AG09319 (cell line): ENCODE data around the gene DDX59.

Experiments used
- DNase-seq: peaks from one replicate; pipeline ENCODE4 v3.0.0-alpha.2; 2010; ENCODE audit warnings: low read depth; ENCODE audit errors: extremely low read depth
- TF ChIP-seq, protein P1 (sequence below): IDR thresholded peaks from 2 replicates; pipeline ENCODE4 v1.5.1; 2011; ENCODE audit warnings: low read depth, mild to moderate bottlenecking, inconsistent platforms, low read length, moderate library complexity

Gene DDX59

DNA sequence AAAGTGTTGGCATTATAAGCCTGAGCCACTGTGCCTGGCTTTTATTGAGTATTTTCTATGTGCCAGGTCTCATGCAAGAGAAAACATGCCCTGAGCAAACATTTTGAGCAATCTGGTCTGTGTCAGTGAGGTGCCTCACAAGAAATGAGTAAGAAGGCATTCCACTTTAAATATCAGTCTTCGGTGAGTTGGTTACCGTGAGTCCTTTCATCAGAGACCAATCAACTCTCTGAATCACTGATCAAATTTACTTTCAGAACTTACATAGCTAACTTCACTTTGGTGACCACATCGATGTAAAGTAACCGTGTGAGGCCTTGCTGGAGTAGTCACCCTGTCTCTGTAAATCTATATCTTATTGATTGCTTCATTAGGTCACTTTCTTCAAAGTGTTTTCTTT is 14.3 kb upstream of the DDX59 start:
- no peak for DNase-seq
- TF ChIP-seq, protein P1, sequence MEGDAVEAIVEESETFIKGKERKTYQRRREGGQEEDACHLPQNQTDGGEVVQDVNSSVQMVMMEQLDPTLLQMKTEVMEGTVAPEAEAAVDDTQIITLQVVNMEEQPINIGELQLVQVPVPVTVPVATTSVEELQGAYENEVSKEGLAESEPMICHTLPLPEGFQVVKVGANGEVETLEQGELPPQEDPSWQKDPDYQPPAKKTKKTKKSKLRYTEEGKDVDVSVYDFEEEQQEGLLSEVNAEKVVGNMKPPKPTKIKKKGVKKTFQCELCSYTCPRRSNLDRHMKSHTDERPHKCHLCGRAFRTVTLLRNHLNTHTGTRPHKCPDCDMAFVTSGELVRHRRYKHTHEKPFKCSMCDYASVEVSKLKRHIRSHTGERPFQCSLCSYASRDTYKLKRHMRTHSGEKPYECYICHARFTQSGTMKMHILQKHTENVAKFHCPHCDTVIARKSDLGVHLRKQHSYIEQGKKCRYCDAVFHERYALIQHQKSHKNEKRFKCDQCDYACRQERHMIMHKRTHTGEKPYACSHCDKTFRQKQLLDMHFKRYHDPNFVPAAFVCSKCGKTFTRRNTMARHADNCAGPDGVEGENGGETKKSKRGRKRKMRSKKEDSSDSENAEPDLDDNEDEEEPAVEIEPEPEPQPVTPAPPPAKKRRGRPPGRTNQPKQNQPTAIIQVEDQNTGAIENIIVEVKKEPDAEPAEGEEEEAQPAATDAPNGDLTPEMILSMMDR = no peak

DNA sequence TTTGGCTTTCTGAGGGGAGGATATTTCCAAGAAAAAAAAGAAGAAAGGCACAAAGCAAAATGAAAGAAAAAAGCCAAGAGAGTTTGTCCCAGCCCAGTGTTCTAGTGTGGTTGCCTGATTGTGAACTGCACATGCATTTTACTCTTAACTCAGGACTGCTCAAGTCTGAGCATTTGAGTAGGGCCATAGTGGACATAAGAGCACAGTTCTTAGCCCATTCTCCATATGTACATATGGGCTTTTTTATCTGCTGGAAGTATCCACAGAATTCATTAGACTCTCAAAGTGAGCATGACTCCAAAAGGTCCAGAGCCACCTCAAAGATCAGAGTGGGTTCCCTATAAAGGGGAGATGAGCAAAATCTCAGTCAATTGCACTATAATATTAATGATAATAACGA is 13.6 kb upstream of the DDX59 start:
- no peak for DNase-seq
- TF ChIP-seq, protein P1 = no peak

DNA sequence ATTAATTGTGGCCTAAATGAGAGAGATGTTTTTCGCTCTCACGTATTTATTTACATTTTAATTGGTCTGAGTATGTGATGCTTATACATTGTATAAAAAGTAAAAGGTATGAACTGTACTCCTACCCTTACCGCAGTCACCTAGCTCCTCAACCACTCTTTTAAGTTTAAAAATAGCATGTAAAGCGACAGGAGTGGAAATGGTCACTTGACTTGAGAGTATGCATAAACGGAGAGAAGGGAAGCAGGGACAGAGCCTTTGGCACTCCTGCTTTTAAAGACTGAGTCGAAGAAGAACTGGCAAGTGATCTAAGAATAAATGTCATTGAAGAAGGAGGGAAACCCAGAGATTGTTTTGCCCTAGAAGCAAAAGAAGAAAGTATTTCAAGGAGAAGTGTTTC is 11.5 kb upstream of the DDX59 start:
- TF ChIP-seq, protein P1 = no peak
- no peak for DNase-seq

DNA sequence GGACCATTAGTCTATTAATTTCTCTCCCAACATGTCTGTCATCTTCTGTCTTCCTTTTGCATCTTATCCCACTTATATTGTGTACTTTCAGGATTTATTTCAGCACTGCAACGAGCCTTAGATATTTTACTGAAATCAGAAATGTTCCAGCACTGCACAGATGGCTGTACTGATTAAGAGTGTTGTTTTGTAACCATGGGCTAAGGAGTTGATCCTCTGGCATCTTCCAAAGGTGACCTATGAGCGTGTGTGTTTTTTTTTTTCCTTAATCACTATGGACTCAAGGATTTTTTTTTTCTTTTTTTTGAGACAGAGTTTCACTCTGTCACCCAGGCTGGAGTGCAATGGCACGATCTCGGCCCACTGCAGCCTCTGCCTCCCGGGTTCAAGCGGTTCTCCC is 7.1 kb upstream of the DDX59 start:
- TF ChIP-seq, protein P1 = no peak
- DNase-seq = no peak

DNA sequence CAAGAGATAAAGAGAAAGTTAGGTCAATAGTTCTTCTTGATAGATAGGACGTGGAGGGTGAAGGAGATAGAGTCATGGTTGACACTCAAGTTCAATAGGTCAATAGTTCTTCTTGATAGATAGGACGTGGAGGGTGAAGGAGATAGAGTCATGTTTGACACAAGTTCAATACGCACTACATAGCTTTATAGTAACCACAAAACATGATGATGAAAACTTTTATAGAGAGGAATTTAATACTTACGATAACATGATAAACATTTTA is 5.8 kb upstream of the DDX59 start:
- TF ChIP-seq, protein P1 = no peak
- DNase-seq = no peak

DNA sequence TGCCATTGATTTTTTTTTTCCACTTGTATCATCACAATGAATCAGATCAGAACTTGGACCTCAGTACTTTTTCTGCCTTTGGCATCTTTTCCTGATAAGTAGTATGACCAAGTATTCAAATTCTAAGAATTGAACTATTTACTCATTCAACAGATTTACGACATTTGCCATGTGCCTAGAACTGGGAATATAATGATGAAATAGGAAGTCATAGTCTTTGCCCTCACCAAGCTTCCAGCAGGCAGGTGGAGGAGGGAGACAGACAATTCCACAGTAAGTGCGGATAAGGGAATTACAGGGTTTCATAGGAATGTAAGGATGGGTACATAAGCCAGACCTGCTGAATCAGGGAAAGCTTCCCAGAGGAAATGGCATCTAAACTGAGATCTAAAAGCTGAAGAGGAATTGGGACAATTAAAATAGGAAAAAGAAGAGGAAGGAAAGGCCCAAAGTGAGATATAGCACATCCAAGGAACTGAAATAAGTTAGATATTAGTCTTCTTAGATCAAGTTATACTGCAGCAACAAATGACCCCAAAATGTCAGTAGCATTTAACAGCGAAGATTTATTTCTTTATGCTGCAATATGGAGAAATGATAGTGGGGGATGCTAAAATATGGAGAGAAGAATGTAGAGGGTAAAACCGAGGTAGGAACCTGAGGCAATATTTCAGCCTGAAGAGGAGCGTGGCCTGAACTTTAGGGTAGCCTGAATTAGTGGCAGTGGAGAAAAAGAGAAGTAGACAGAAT is 5.3 kb upstream of the DDX59 start:
- TF ChIP-seq, protein P1 = no peak
- DNase-seq = no peak

DNA sequence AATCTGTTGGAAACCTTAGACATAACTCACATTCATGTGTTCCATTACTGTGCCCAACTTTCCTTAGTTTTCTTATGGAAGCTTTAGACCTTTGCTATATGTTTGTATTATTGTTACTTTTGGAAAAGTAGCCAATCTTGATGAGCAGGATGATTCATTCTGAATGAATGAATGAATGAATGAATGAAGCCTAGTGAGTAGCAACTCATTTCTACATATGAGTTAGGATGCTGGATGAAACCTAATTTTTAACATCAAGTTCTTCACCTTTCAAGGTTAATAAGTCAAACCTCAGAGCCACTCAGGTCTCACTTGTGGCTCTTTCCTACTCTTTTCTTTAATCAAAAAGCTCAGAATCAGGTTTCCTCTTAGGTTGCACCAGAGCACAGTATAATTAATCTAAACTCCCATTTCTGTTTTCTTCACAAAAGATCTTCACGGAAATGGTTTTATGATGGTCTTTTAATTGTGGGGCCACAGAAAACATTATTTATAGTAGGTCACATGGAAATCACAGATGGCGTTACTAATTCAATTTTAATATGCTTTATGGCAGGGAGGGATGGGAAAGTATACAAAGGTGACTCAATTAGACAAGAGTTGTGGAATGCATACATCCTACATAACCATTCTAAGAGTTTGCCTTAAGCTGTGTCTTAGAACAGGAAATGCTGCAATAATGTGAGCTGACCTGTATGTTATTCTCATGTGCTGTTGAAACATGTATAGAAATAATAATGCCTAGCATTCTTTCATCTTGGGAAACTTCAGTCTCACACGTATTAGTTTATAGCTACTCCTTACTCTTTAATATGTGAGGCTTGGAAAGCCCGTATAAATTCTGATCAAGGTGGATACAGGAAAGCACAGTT is 4.5 kb upstream of the DDX59 start:
- TF ChIP-seq, protein P1 = no peak
- no peak for DNase-seq
